GM19328 (cell line): ENCODE data around the gene SPNS2.
A peak's percentile ranks its signal among the peaks of the same experiment; 100 is the strongest.

Source experiments
- ATAC-seq: cut with Tn5 transposase; IDR thresholded peaks from one replicate; pipeline ENCODE4 v1.9.1; 2021; ENCODE audit warnings: mild to moderate bottlenecking, moderate library complexity; ENCODE audit not compliant: unreplicated experiment

SPNS2 gene, protein sequence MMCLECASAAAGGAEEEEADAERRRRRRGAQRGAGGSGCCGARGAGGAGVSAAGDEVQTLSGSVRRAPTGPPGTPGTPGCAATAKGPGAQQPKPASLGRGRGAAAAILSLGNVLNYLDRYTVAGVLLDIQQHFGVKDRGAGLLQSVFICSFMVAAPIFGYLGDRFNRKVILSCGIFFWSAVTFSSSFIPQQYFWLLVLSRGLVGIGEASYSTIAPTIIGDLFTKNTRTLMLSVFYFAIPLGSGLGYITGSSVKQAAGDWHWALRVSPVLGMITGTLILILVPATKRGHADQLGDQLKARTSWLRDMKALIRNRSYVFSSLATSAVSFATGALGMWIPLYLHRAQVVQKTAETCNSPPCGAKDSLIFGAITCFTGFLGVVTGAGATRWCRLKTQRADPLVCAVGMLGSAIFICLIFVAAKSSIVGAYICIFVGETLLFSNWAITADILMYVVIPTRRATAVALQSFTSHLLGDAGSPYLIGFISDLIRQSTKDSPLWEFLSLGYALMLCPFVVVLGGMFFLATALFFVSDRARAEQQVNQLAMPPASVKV

DNA sequence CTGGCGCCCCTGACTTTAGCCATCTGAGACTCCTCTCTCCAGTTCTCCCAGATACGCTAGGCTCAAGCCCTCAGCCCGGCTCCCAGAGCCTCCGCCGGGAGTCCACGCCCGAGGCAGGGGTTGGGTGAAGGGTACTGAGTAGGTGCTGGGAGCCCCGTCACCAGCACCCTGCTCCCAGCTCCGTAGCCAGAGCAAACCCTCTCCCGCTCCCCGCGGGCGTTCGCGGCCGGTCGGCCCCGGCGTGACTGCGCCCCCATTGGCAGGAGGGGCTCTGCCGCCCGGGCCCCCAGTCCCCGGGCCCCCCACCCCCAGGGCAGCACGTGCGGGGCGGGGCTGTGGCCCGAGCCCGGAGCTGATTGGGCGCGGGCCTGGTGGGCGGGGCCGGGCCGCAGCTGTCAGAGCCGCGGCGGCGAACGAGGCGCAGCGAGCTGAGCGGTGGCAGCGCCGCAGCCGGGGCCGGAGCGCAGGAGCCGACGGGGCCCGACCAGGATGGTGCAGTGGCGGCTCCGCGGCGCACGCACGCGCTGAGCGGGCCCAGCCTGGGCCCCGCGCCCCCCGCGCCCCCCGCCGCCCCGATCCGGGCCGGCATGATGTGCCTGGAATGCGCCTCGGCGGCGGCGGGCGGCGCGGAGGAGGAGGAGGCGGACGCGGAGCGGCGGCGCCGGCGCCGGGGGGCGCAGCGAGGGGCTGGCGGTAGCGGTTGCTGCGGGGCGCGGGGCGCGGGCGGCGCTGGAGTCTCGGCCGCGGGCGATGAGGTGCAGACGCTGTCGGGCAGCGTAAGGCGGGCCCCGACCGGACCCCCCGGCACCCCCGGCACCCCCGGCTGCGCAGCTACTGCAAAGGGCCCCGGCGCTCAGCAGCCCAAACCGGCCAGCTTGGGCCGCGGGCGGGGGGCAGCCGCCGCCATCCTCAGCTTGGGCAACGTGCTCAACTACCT is at the start of gene SPNS2:
Gene SPNS2, plus strand, starts transcription at position 421 of the 937 bp plus-strand sequence. Its CDS starts 167 bp downstream, at position 588.
- peak; percentile 84 for ATAC-seq

DNA sequence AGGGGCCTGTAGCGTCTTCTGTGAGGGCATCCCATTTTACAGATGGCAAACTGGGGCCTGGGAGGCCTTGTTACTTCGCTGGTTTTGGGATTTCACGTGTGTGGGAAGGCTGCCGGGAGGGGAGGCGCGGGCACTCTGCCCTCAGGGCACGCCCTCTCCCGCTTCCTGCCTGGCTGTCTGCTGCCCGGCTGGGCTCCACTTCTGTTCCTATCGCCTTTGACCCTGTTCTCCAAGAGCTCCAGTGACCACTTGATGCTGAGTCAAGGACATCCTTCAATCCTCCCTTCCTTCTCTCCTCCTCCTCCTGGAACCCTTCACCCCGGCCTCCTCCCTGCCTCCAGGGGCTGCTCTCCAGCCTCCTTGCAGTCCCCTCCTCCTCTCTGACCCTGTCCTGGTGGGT is 48.9 kb upstream of the SPNS2 start:
- ATAC-seq = no peak

DNA sequence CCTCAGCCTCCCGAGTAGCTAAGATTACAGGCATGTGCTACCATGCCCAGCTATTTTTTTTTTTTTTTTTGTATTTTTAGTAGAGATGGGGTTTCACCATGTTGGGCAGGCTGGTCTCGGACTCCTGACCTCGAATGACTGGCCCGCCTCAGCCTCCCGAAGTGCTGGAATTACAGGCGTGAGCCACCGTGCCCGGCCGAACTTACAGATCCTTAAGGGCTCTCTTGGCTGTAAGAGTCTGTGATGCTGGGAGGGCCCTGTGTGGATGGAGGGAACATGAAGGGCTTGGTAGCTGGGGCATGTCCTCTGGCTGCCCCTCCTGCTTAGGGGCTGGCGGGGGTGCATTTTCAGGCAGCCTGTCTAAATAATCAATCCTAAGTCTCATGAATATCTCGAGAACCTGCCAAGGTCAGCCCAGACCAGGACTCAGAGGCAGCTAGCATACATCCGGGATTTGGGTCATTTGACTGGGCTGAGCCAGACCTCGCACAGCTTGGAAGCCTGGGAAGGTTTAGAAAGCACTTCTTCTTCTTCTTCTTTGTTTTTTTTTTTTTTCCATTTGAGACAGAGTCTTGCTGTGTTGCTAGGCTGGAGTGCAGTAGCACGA is 47.9 kb upstream of the SPNS2 start:
- no peak for ATAC-seq

DNA sequence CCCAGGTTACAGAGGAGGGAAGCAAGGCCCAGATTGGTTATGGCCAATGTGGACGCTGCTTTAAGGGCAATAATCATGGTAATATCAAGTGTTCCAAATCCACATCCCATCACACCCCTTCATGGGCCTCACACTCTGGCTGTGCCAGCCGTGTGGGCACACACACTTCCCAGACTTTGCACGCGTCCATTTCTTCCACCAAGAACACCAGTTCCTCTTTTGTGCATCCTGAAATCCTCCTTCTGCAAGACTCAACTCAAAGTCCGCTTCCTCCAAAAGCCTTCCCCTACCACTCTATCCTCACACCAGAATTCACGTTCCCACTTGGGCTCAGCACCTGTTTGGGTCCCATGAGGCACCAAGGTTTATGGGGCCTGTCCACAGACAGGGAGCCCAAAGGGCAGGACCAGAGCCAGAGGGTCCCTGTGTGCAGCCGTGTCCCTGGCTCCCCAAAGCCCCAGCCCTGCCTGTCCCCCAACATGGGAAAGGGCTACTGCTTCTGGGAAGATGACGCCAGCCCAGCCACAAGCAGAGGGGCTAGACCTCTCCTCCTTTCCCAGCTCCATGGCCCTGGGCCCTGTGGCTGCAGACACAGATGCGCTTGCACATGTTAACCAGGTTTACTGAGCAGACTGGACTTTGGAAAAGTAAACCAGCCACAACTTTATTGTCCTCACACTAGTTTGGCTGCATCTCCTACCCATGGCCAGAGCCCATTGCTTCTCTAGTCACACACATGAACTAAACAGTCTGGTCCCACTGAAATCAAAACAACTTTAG is 44.7 kb upstream of the SPNS2 start:
- no peak for ATAC-seq

DNA sequence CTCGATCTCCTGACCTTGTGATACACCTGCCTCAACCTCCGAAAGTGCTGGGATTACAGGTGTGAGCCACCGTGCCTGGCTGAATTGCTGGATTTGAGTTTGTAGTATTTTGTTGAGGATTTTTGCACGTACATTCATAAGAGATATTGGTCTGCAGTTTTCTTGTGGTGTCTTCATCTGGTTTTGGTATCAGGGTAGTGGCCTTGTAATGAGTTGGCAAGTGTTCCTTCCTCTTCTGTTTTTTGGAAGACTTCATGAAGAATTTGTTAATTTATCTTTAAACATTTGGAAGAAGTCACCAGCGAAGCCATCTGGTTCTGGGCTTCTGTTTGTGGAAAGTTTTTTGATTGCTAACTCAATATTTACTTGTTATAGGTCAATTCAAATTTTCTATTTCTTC is 38.0 kb upstream of the SPNS2 start:
- ATAC-seq = no peak

DNA sequence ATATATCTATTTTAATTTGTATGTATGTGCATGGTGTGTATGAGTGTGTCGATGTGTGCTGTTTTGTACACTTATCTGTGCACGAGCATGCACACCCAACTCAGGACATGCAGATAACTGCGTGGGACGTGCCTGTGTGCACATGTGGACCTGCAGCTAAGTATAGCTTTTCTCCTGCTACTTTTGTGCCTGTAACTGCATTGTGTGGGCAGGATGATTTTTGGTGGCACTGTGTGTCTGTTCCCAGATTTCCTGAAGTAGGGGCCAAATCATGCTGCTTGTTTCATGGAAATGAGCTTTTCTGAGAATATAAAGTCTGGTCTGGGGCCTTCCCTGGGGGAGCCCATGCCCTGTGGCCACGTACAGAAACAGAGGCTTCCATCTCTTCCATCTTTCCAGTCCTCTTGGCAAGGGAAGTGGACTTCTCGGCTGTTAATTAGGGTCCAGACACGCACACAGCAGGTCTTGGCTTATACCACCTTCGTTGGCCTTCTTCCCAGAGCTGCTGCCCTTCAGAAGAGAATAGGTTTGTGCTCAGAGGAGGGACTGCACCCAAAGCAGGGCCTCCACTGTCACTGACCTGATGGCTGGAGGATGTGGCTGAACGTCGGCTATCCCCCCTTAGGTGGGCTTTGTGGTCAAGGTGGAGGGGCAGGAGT is 34.7 kb upstream of the SPNS2 start:
- ATAC-seq = no peak

DNA sequence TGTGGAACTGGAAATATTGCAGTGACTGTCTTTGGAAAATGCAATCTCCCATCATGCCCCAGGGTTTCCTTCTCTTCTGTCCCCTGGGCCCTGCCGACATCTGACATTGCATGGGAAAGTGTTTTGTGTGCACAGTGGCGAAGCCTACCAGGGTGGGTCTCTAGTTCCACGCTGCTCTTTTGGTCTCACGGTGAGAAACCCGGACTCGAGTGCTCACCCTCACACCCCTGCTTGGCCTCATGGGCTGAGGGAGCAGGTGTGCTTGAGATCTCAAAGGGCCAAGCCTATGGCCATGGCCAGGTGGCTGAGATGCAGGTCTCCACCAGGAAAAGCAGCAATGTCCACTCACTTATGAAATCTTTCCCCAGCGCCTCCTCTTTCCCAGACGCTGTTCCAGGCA is 32.9 kb upstream of the SPNS2 start:
- ATAC-seq = no peak

DNA sequence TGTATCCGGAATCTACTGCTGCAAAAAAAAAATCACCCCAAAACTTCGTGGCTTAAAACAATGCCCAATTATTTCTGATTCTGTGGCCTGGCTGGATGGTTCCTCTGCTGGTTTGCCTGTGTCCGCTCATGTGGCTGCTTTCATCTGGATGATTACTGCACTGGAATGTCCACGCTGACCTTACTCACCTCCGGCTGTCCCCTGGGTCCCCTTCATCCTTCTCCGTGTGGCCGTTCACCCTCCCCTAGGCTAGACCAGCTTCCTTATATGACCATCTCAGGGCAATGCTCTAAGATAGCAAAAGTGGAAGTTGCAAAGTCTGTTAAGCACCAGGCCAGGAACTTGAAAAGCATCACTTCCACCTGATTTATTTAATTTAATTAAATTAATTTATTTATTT is 31.4 kb upstream of the SPNS2 start:
- no peak for ATAC-seq

DNA sequence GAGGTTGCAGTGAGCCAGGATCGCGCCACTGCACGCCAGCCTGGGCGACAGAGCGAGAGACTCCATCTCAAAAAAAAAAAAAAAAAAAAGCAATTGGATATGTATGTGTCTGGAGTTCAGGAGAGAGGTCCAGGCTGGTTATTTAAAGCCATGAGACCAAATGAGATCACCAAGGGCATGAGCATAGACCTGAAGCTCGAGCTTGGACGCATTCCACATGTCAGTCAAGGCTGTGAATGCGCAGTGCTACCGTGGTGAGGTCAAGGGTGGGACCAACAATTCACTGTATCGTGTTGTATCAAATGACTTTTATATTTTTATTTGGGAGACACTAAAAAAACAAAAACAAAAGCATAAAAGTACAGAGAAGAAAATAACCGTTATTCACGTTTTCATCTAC is 29.1 kb upstream of the SPNS2 start:
- ATAC-seq = no peak

DNA sequence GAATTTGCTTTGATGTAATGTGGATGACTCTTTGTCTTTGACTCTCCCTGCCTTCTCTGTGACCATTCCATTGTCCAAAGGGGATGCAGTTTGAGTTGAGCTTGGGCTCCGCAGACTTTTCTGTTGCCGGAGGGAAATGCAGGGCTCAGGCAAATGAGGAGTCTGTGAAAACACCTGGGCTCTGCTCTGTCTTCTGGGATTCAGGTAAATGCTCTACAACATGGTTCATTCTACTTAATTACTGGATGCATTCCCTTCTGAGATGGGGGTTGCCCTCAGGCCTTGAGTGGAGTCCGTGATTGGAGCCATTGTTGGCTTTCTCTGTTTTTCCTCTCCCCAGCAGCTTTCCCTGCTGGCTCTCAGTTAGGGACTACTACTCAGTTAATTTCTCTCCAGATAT is 26.4 kb upstream of the SPNS2 start:
- ATAC-seq = no peak

DNA sequence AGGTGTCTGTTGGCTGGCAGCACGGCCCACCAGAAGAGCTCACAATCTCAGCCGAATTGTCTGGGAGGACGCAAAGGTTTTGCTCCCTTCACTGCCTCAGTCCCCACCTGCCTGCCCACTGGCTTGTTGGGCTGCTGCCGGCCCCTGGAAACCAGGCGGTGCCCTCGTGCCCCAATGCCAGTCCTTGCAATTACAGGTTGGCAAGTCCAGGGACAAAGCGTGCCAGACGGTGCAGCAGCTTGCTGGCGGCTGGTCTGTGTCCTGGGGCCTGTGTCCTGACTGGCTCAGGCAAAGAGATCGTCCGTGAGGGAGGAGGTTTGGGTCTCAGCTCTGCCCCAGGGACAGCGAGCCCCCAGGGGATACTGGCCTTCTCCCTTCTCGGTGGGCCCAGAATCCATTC is 24.6 kb upstream of the SPNS2 start:
- no peak for ATAC-seq

DNA sequence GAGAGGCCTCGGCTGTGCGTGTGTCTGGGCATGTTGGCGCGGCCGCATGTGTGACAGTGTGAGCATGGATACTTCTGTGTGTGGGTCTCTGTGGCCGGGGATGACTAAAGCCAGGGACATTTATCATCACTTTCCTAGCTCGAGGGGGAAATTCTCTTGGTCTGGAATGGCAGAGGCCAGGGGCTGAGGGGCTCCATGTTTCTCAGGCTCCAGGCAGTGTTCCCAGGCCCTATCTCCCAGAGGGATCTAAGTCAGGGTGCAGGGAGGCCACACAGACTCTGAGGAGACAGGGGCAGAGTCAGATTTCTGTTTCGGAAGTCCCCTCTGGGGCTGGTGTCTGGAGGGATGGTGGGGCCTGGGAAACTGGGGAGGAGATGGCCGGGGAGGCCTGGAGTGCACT is 23.7 kb upstream of the SPNS2 start:
- no peak for ATAC-seq

DNA sequence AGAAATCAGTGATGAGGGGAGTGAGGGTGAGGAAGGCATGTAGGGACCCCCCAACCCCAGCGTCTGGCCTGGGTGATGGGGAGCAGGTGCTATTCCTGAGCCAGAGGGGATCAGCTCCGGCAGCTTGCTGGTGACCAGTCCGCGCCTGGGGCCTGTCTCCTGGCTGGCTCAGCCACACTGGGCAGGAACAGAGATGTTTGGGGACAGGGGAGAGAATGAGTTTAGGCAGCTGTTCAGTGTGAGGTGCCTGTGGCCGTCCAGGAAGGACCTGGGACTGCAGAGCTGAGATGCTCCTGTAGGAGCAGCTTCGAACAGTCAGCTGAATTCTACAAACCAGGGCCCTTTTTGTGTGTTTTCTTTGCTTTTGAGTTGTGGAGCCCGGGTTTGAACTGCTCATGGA is 23.2 kb upstream of the SPNS2 start:
- no peak for ATAC-seq

DNA sequence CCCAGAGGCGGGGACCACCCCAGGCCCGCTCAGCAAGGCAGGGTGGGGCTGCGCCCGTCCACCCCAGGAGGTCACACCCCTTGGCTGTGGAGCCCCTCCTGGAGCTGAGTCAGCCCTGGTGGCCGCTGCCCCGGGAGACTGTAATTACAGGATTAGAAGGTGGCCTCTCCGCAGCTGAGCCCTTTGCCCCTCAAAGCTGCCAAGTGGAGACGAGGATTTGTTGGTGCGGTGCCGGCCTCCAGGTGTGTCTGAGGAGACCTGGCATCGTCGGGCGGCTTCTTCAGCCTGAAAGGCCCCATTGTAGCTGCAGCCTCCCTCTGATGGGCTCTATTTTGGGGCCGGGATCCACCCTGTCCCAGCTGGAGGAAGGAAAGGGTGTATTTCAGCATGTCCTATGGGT is 22.7 kb upstream of the SPNS2 start:
- no peak for ATAC-seq

DNA sequence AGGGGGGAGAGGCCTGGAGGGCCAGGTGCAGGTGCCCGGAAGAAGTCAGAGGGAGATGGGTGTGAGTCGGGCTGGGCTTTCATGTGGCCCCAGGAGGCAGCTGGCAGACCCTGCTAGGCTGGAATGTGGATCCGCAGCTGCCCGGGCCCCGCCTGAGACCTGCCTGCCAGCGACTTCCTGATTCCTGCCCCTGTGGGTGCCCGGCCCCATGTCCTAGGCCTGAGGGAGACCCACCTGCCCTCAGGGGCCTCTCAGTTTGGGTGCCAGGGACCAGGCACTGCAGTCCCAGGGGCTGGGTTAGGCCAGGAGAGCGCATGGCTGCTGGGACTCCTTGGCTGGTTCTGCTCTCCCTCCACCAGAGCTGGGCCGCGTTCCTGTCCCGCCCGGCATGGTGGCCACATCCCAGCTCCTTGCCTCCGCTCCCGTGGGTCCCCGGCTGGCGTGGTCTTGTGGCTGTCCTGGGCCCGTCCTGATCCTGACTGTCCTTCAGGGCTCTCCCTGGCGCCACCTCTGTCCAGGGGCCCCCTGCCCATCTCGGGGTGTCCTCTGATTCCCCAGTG is 22.1 kb upstream of the SPNS2 start:
- ATAC-seq = no peak

DNA sequence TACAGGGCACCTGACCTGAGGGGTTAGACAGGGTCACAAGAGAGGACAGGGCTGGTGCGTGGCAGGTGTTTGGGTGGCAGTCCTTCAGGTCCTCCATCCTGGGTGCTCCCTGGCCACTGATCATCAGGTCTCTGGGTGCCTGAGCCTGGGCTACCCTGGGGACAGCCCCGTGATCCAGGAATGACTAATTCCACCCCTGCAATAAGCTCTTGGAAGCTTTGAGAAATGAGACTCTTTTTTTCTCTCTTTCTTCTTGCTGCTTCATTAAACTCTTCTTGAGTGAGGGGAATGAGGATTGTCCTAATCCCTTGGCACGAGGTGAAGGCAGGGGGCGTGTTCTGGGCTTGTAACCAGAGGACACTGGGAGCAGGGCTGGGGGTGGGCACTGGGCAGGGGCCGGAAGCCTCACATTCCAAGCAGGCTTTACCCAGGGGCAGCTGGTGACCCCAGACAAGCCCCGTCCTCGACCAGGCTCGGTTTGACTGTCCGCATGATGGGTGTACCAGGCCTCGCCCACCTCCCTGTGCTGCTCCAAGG is 21.4 kb upstream of the SPNS2 start:
- no peak for ATAC-seq

DNA sequence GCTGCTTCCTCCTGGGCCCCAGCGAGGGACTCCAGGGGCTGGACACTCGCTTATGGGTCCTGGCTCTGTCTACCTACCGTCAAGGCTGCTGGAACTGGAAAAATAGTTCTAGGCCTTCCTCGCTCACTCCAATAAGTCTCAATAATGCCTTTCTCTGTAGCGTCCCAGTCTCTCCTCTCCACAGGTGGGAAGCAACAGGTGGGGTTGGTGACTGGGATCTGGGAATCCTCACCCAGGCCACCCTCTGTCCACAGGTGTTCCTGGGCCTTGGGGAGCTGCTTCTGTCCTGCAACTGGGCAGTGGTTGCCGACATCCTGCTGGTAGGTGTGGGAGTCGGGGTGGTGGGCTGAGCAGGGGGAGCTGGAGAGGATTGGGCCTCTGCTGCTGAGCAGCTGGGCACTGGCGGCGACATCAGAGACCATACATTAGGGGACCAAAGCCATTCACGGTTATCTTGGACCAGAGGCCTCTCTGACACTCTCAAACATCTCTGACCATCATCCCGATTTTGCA is 20.3 kb upstream of the SPNS2 start:
- ATAC-seq = no peak

DNA sequence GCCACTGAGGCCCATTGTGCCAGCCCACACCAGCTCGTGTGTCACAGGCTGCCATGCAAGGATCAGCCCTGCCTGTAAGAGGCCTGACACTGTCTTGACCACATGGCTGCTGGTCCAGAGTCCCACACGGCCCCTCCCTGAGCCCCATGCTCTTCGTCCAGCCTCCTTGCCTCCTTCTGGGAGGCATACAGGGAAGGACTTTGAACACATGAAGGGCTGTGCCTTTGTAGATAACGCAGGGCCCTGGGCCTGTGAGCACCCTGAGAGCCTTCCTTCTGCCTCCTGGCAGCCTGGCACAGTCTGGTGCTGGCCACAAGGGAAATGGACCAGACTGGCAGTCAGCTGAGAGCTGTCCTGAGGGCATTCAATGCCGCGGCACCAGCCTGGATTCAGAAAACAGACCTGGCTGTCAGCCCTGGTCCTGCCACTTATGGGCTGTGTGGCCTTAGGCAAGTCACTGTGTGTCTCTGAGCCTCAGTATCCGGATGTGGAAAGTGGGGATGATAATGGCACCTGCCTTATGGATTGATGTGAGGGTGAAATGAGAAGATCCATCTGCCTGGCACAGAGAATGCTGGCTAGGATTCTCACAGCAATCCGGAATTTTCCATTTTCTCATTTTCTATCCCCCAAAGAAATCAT is 19.2 kb upstream of the SPNS2 start:
- ATAC-seq = no peak
